ENCODE results near the gene RARG.

- TF ChIP-seq POLR2A (IDR thresholded peaks at IDR 0.05) = no peak
- no peak for TF ChIP-seq CTCF (IDR thresholded peaks at IDR 0.05)
- no peak for TF ChIP-seq POLR2AphosphoS5 (IDR thresholded peaks at IDR 0.05; ENCODE audit: insufficient read depth in 1 of 2, low read depth in 1 of 2)
These were observed 11.9 kb downstream of the RARG start for GRCh38 chr12:53219956-53220693.
